GM12878 (cell line): ENCODE data around the gene MEX3C. TPM values are rescaled to one million over a fixed set of nuclear protein-coding genes. Genes with fewer than 3 reads are reported as not detected.

Source experiments
- ATAC-seq: fragments of 200-7000 bp; cut with Tn5 transposase; 3 replicates; pipeline ENCODE4 v1.9.1; 2020; ENCODE audit warnings: mild to moderate bottlenecking, moderate library complexity
- BruUV-seq: library from RNA; stranded (reverse); fragments of 400-500 nt; replicated peaks from 2 replicates; lab custom pipeline; 2021; lab: Mats Ljungman, UMichigan
- CTCF ChIA-PET: fragments of 300-600 bp; sonication (Branson Sonifier 250); formaldehyde crosslinking; extraction: SDS; loops from one replicate; lab custom pipeline; 2021; ENCODE audit warnings: inconsistent platforms; lab: Yijun Ruan, JAX
- POLR2A ChIA-PET: fragments of 350-600 bp; formaldehyde crosslinking; extraction: SDS; loops from one replicate; lab custom pipeline; 2021; ENCODE audit warnings: inconsistent platforms; lab: Charles Lee
- RAD21 ChIA-PET: fragments of 300-600 bp; sonication (Branson Sonifier 250); formaldehyde crosslinking; loops from one replicate; lab custom pipeline; 2023; ENCODE audit warnings: antibody characterized with exemption; ENCODE audit not compliant: unreplicated experiment; lab: Charles Lee
- SMC1A ChIA-PET: fragments of 300-600 bp; sonication (Branson Sonifier 250); formaldehyde crosslinking; loops from one replicate; lab custom pipeline; 2023; ENCODE audit not compliant: unreplicated experiment, uncharacterized antibody; lab: Charles Lee
- DNase-seq: peaks from one replicate; pipeline ENCODE4 v3.0.0-alpha.2; 2011; ENCODE audit warnings: low read depth, low spot score
- FAIRE-seq: peaks from 3 replicates; lab custom pipeline; 2011; peaks lifted over from hg19 to GRCh38; lab: Jason Lieb, UNC
- H2AFZ ChIP-seq: 2 replicates; pipeline ENCODE4 v1.6.0; 2011; ENCODE audit warnings: low read depth, low read length, control low read depth; ENCODE audit not compliant: control insufficient read depth
- H3K27ac ChIP-seq: 2 replicates; pipeline ENCODE4 v1.5.1; 2011; ENCODE audit warnings: control low read depth; ENCODE audit not compliant: control insufficient read depth, insufficient read depth
- H3K27me3 ChIP-seq, 2 experiments: replicated peaks in 1 of 2; 2 replicates each; pipeline versions ENCODE4 v1.6.0 to v1.6.1; 2011; ENCODE audit warnings: low read length in 1 of 2; ENCODE audit not compliant: control insufficient read depth in 2 of 2, insufficient read depth in 2 of 2
- H3K36me3 ChIP-seq, 2 experiments: 2 replicates each; pipeline ENCODE4 v1.5.1; 2011; ENCODE audit warnings: low read length in 1 of 2; ENCODE audit not compliant: control insufficient read depth in 2 of 2, insufficient read depth in 2 of 2
- H3K4me1 ChIP-seq: 2 replicates; pipeline ENCODE4 v1.6.1; 2011; ENCODE audit warnings: mild to moderate bottlenecking, low read length, moderate library complexity, mixed read lengths; ENCODE audit not compliant: control insufficient read depth, insufficient read depth
- H3K4me2 ChIP-seq: 2 replicates; pipeline ENCODE4 v1.6.0; 2011; ENCODE audit warnings: control low read depth; ENCODE audit not compliant: control insufficient read depth, insufficient read depth
- H3K4me3 ChIP-seq: fragments of 200-600 bp; sonication (generic); 2 replicates; pipeline ENCODE4 v1.5.1; 2016
- H3K79me2 ChIP-seq: 2 replicates; pipeline ENCODE4 v1.6.0; 2011; ENCODE audit warnings: low read length; ENCODE audit not compliant: control insufficient read depth, insufficient read depth
- H3K9ac ChIP-seq: 2 replicates; pipeline ENCODE4 v1.8.0; 2011; ENCODE audit warnings: low read length, control low read depth, mixed read lengths; ENCODE audit not compliant: control insufficient read depth, insufficient read depth
- H3K9me3 ChIP-seq: replicated peaks from 3 replicates; pipeline ENCODE4 v1.5.1; 2011; ENCODE audit warnings: mild to moderate bottlenecking, low read length; ENCODE audit not compliant: control insufficient read depth, insufficient read depth
- H4K20me1 ChIP-seq: 2 replicates; pipeline ENCODE4 v1.6.0; 2011; ENCODE audit not compliant: control insufficient read depth, insufficient read depth
- BACH1 ChIP-seq: fragments of 450-650 bp; IDR thresholded peaks from 2 replicates; pipeline ENCODE4 v1.6.1; 2017; ENCODE audit warnings: mild to moderate bottlenecking, borderline replicate concordance
- BCL11A ChIP-seq: IDR thresholded peaks from 2 replicates; pipeline ENCODE4 v1.6.1; 2011; ENCODE audit warnings: low read depth, low read length
- CREM ChIP-seq: IDR thresholded peaks from 2 replicates; pipeline ENCODE4 v1.6.1; 2014; ENCODE audit warnings: antibody characterized with exemption, low read depth
- E2F4 ChIP-seq: IDR thresholded peaks from 2 replicates; pipeline ENCODE4 v1.6.1; 2012; ENCODE audit warnings: low read depth, low read length, improper control_type of control experiment
- LARP7 ChIP-seq: fragments of 450-650 bp; IDR thresholded peaks from 2 replicates; pipeline ENCODE4 v1.6.1; 2017; ENCODE audit warnings: mild to moderate bottlenecking
- NR2F1 ChIP-seq: fragments of 450-650 bp; conservative IDR thresholded peaks from 2 replicates; pipeline ENCODE4 v1.6.1; 2017; ENCODE audit warnings: mild to moderate bottlenecking
- POLR2AphosphoS2 ChIP-seq: IDR thresholded peaks from 2 replicates; pipeline ENCODE4 v1.6.1; 2011; ENCODE audit warnings: low read depth, mild to moderate bottlenecking, low read length, improper control_type of control experiment, moderate library complexity
- PRDM15 ChIP-seq: fragments of 450-650 bp; formaldehyde crosslinking; IDR thresholded peaks from 2 replicates; pipeline ENCODE4 v1.4.0; 2020; ENCODE audit warnings: mild to moderate bottlenecking, moderate library complexity
- SMAD1 ChIP-seq: fragments of 450-650 bp; IDR thresholded peaks from 2 replicates; pipeline ENCODE4 v1.6.1; 2018; ENCODE audit warnings: mild to moderate bottlenecking, low read depth; ENCODE audit not compliant: partially characterized antibody
- STAT3 ChIP-seq: IDR thresholded peaks from 2 replicates; pipeline ENCODE4 v1.6.1; 2011; ENCODE audit warnings: low read depth, low read length, improper control_type of control experiment
- TBL1XR1 ChIP-seq: IDR thresholded peaks from 2 replicates; pipeline ENCODE4 v1.6.1; 2012; ENCODE audit warnings: low read depth, low read length, improper control_type of control experiment
- TCF3 ChIP-seq: IDR thresholded peaks from 2 replicates; pipeline ENCODE4 v1.6.1; 2012; ENCODE audit warnings: low read depth, mild to moderate bottlenecking, low read length, borderline replicate concordance; ENCODE audit not compliant: insufficient read depth
- USF2 ChIP-seq: IDR thresholded peaks from 2 replicates; pipeline ENCODE4 v1.6.1; 2011; ENCODE audit warnings: low read depth, low read length, improper control_type of control experiment, borderline replicate concordance
- YY1 ChIP-seq: IDR thresholded peaks from 2 replicates; pipeline ENCODE4 v1.6.1; 2011; ENCODE audit warnings: low read depth, mild to moderate bottlenecking, low read length
- ZNF207 ChIP-seq: fragments of 450-650 bp; IDR thresholded peaks from 2 replicates; pipeline ENCODE4 v1.6.1; 2014; ENCODE audit warnings: antibody characterized with exemption, mild to moderate bottlenecking, borderline replicate concordance
- WGBS: methylation state at CpG from one replicate; pipeline ENCODE4 v1.1.6; 2016; ENCODE audit warnings: low lambda C conversion rate; ENCODE audit not compliant: insufficient replicate concordance, insufficient coverage; ENCODE audit errors: missing lambda C conversion rate; 5-methylcytosine and 5-hydroxymethylcytosine counted together
- in situ Hi-C: fragments of 300-500 bp; cut with MboI; formaldehyde crosslinking; loops from 9 replicates; pipeline ENCODE4 v1.14.3; 2018; ENCODE audit warnings: mixed read lengths
- intact Hi-C: fragments of 100-400 bp; cut with micrococcal nuclease; formaldehyde crosslinking; loops from one replicate; pipeline ENCODE4 v1.14.2; 2022; ENCODE audit not compliant: unreplicated experiment
- polyA plus RNA-seq, 11 experiments: library from polyadenylated mRNA; depleted of rRNA in 4 of 11; unstranded in 6 of 11; stranded (reverse) in 5 of 11; fragments of >200 nt; fragmentation: Nextera tagmentation in 4 of 11; fragmentation: Illumina TruSeq in 1 of 11; extraction: Ambion mirVana in 4 of 11; extraction: Trizol in 1 of 11; gene quantifications; 1 replicate in 1 of 11; 2 replicates in 10 of 11; pipeline versions ENCODE4 v1.2.1 to v1.2.3, GENCODE V29; 2011 to 2016; ENCODE audit warnings: inconsistent platforms in 2 of 11, missing spikeins in 2 of 11, low read depth in 1 of 11
- total RNA-seq, 4 experiments: library from RNA; depleted of rRNA in 3 of 4; stranded (reverse); fragments of >200 nt in 3 of 4; fragmentation: Illumina TruSeq in 1 of 4; extraction: Trizol in 1 of 4; gene quantifications; 2 replicates each; pipeline versions ENCODE4 v1.2.1 to v1.2.3, GENCODE V29; 2013 to 2021

MEX3C gene
- total and polyA plus RNA-seq, 10 of the 15 experiments (the other 5 are each of a cell fraction or from before 2014, with no cell fraction given), result 6.7 to 48.8 (median 21.3) TPM

- peak; percentile 52 for FAIRE-seq
- in situ Hi-C loops, result loop anchor here (10.0 kb wide), 1 partner anchor 581 kb away; no protein-coding TSS in a partner anchor
- peak; percentile 62 for DNase-seq
- H3K9me3 ChIP-seq, result peaks cover 3% of the 10 kb centered on the region; the same call in 2 of the 3 replicates
- peaks cover 35% of the 10 kb centered on the region for H3K4me1 ChIP-seq
- POLR2A ChIA-PET, result interaction anchor here (0.8 to 1.5 kb wide), 6 partner anchors 14 to 43 kb away, joined by 3 to 6 read pairs (median 4); partner anchors contain the start of gene MEX3C
- no peaks in the 10 kb centered on the region for H3K36me3 ChIP-seq
- BruUV-seq, result no TSS peak
- peak overlapping the region; percentile 79 for H3K4me2 ChIP-seq
- H3K79me2 ChIP-seq, result no peaks in the 10 kb centered on the region
- intact Hi-C loops, result loop anchor here (2.0 kb wide), 2 partner anchors 15 to 43 kb away; partner anchors contain the start of gene MEX3C
- WGBS, result under 1% methylated on average over 19 of the region's 19 CpGs
- H2AFZ ChIP-seq, result peak overlapping the region; percentile 55
- ATAC-seq, result peak; percentile 83
- peak overlapping the region; percentile 74 for H3K9ac ChIP-seq
- H3K27me3 ChIP-seq, result no peaks in the 10 kb centered on the region
- no peaks in the 10 kb centered on the region for H4K20me1 ChIP-seq
- peak overlapping the region; percentile 98 for H3K27ac ChIP-seq
- peak overlapping the region; percentile 61 for H3K4me3 ChIP-seq
- RAD21 ChIA-PET, result interaction anchor here (0.6 to 3.8 kb wide), 5 partner anchors 29 to 510 kb away, joined by 3 to 31 read pairs (median 15); partner anchors contain the start of gene MEX3C
- CTCF ChIA-PET, result interaction anchor here (1.0 to 2.4 kb wide), 4 partner anchors 38 to 100 kb away, joined by 3 to 10 read pairs (median 6); partner anchors contain the start of gene MEX3C
- SMC1A ChIA-PET, result interaction anchor here (1.0 to 5.1 kb wide), 6 partner anchors 12 to 51 kb away, joined by 3 to 60 read pairs (median 6); partner anchors contain the start of gene MEX3C
- TF ChIP-seq SMAD1, result no peak
- no peak for TF ChIP-seq USF2
- peak; percentile 56; the same call in 1 of the 2 replicates for TF ChIP-seq TBL1XR1
- TF ChIP-seq STAT3, result no peak
- TF ChIP-seq POLR2AphosphoS2, result no peak
- no peak for TF ChIP-seq E2F4
- no peak for TF ChIP-seq ZNF207
- TF ChIP-seq LARP7, result peak; percentile 32; the same call in 1 of the 2 replicates
- TF ChIP-seq YY1, result peak; percentile 34; the same call in 1 of the 2 replicates
- TF ChIP-seq BCL11A, result 0 out of 2 replicates have a peak, but pooled peaks have one; percentile 37
- peak; percentile 72 for TF ChIP-seq CREM
- TF ChIP-seq PRDM15, result no peak
- peak; percentile 99 for TF ChIP-seq TCF3
- peak; percentile 82 for TF ChIP-seq NR2F1
- peak; percentile 54; the same call in 1 of the 2 replicates for TF ChIP-seq BACH1
Observed at GRCh38 chr18:51153659-51154371, 43.7 kb downstream of the MEX3C start.
